ENCODE data around the gene UTS2B. TPM values are rescaled to one million over a fixed set of nuclear protein-coding genes. Genes with fewer than 3 reads are reported as not detected.
"Not testable (repeated sequence)": the region's sequence is repeated elsewhere in the genome, so short reads cannot be mapped to it uniquely, and the experiment has no call there.

UTS2B gene
- total RNA-seq, 1 donor from 2014 or later: 0.69 TPM

- no peak overlapping the region for H3K4me3 ChIP-seq (ENCODE audit: low read depth, low read length)
- DNase-seq (ENCODE audit: low read depth): no peak
- no peak for TF ChIP-seq CTCF (conservative IDR thresholded peaks at IDR 0.05; ENCODE audit: low read depth, low read length)
Measured at GRCh38 chr3:191275751-191276150, 54.6 kb downstream of the UTS2B start.

- H3K4me3 ChIP-seq (ENCODE audit: low read depth, low read length); DNase-seq (ENCODE audit: low read depth): not testable (repeated sequence)
Measured at GRCh38 chr3:191275244-191275643, 55.1 kb downstream of the UTS2B start.

GRCh38 chr3:191269289-191270085, 60.8 kb downstream of the UTS2B start:
- no peak for DNase-seq (ENCODE audit: low read depth)
- H3K4me3 ChIP-seq (ENCODE audit: low read depth, low read length): no peak overlapping the region
- no peak for TF ChIP-seq CTCF (conservative IDR thresholded peaks at IDR 0.05; ENCODE audit: low read depth, low read length)

- no peak for TF ChIP-seq CTCF (conservative IDR thresholded peaks at IDR 0.05; ENCODE audit: low read depth, low read length)
- H3K4me3 ChIP-seq (ENCODE audit: low read depth, low read length): no peak overlapping the region
- no peak for DNase-seq (ENCODE audit: low read depth)
Measured at GRCh38 chr3:191268737-191269136, 61.6 kb downstream of the UTS2B start.

GRCh38 chr3:191263850-191264249, 66.5 kb downstream of the UTS2B start:
- no peak for TF ChIP-seq CTCF (conservative IDR thresholded peaks at IDR 0.05; ENCODE audit: low read depth, low read length)
- H3K4me3 ChIP-seq (ENCODE audit: low read depth, low read length): no peak overlapping the region
- DNase-seq (ENCODE audit: low read depth): no peak

GRCh38 chr3:191263365-191263764, 67.0 kb downstream of the UTS2B start:
- DNase-seq (ENCODE audit: low read depth): no peak
- H3K4me3 ChIP-seq (ENCODE audit: low read depth, low read length): no peak overlapping the region
- no peak for TF ChIP-seq CTCF (conservative IDR thresholded peaks at IDR 0.05; ENCODE audit: low read depth, low read length)

GRCh38 chr3:191262650-191263049, 67.7 kb downstream of the UTS2B start:
- TF ChIP-seq CTCF (conservative IDR thresholded peaks at IDR 0.05; ENCODE audit: low read depth, low read length): no peak
- DNase-seq (ENCODE audit: low read depth): no peak
- no peak overlapping the region for H3K4me3 ChIP-seq (ENCODE audit: low read depth, low read length)

Data from epithelial cell of proximal tubule (primary cell).